Measurements from ENCODE around the gene CDH8. TPM values are rescaled to one million over a fixed set of nuclear protein-coding genes. Genes with fewer than 3 reads are reported as not detected.

The CDH8 gene
- polyA plus RNA-seq, 1 of the 3 experiments (the other 2 are of a cell fraction), result 0.05 TPM

GRCh38 chr16:62067981-62068380, 31.7 kb upstream of the CDH8 start (continued):
- TF ChIP-seq PBX3 (IDR thresholded peaks at IDR 0.05), result no peak
- TF ChIP-seq USF1 (IDR thresholded peaks at IDR 0.05; ENCODE audit: borderline replicate concordance, low read depth), result no peak

GRCh38 chr16:62067182-62067581, 30.9 kb upstream of the CDH8 start:
- no peak overlapping the region for H3K4me2 ChIP-seq
- H3F3A ChIP-seq (replicated peaks; ENCODE audit: insufficient read depth), result no peaks in the 10 kb centered on the region
- H3K4me1 ChIP-seq (ENCODE audit: control insufficient read depth in 1 of 2, insufficient read depth in 2 of 2, low read depth in 1 of 2, low read length in 1 of 2), result no peaks in the 10 kb centered on the region
- no peaks in the 10 kb centered on the region for H3K36me3 ChIP-seq (replicated peaks in 1 of 2; ENCODE audit: control insufficient read depth in 1 of 2, insufficient read depth in 2 of 2, low read length in 1 of 2)
- no peaks in the 10 kb centered on the region for H3K9me3 ChIP-seq
- H3K27ac ChIP-seq (ENCODE audit: low read depth in 2 of 2, low read length in 1 of 2), result no peak overlapping the region
- H4K20me1 ChIP-seq (ENCODE audit: insufficient read depth), result no peaks in the 10 kb centered on the region
- no peak overlapping the region for H2AFZ ChIP-seq (ENCODE audit: low read depth)
- no peaks in the 10 kb centered on the region for H3K27me3 ChIP-seq (ENCODE audit: insufficient read depth)
- H3K9ac ChIP-seq, result no peak overlapping the region
- no peaks in the 10 kb centered on the region for H3K9me2 ChIP-seq
- ChIA-PET CTCF (no interaction called here), POLR2A (no interaction called here)
- whole genome bisulfite sequencing (ENCODE audit: low lambda C conversion rate), result 30% methylated on average over 1 of the region's 1 CpG
- H3K4me3 ChIP-seq (ENCODE audit: low read depth in 2 of 2, low read length in 1 of 2), result no peak overlapping the region
- no peak for DNase-seq
- H3K79me2 ChIP-seq (ENCODE audit: insufficient read depth), result no peaks in the 10 kb centered on the region
- TF ChIP-seq GABPA (IDR thresholded peaks at IDR 0.05; ENCODE audit: low read depth) (no peak), MAX (IDR thresholded peaks at IDR 0.05; ENCODE audit: low read depth) (no peak), JUND (IDR thresholded peaks at IDR 0.05) (no peak), YY1 (IDR thresholded peaks at IDR 0.05; ENCODE audit: low read depth) (no peak), POLR2AphosphoS5 (IDR thresholded peaks at IDR 0.05; ENCODE audit: low read depth, low read length) (no peak), RCOR1 (IDR thresholded peaks at IDR 0.05; ENCODE audit: low read length) (no peak), USF1 (IDR thresholded peaks at IDR 0.05; ENCODE audit: borderline replicate concordance, low read depth) (no peak), ZBTB33 (IDR thresholded peaks at IDR 0.05; ENCODE audit: borderline replicate concordance, low read depth) (no peak), TCF12 (IDR thresholded peaks at IDR 0.05) (no peak), TEAD4 (IDR thresholded peaks at IDR 0.05; ENCODE audit: borderline replicate concordance, insufficient read depth) (no peak), CTCF (IDR thresholded peaks at IDR 0.05) (no peak), RFX5 (IDR thresholded peaks at IDR 0.05; ENCODE audit: low read length) (no peak)

Measured in SK-N-SH (cell line).